Urinary bladder (tissue), 4 donors: Measurements from ENCODE around the gene SMIM26. TPM values are rescaled to one million over a fixed set of nuclear protein-coding genes. Genes with fewer than 3 reads are reported as not detected.

Source experiments
- DNase-seq: peaks from one replicate; pipeline ENCODE4 v3.0.0-alpha.2; 2015; ENCODE audit errors: extremely low spot score
- H3K27ac ChIP-seq: one replicate; pipeline ENCODE4 v1.5.1; 2013; ENCODE audit warnings: low read depth, mild to moderate bottlenecking, moderate library complexity
- H3K36me3 ChIP-seq: one replicate; pipeline ENCODE4 v1.6.1; 2013; ENCODE audit warnings: mild to moderate bottlenecking, moderate library complexity; ENCODE audit not compliant: insufficient read depth
- H3K4me1 ChIP-seq: one replicate; pipeline ENCODE4 v1.6.1; 2013; ENCODE audit warnings: mild to moderate bottlenecking, moderate library complexity; ENCODE audit not compliant: insufficient read depth
- H3K4me3 ChIP-seq: one replicate; pipeline ENCODE4 v1.5.1; 2013; ENCODE audit warnings: low read depth, low read length
- WGBS: extraction: QIAGEN DNeasy Blood & Tissue Kit; methylation state at CpG from one replicate; pipeline ENCODE4 v1.1.7; 2013; 5-methylcytosine and 5-hydroxymethylcytosine counted together
- polyA plus RNA-seq: library from polyadenylated mRNA; stranded (reverse); fragments of 200-250 nt; gene quantifications from one replicate; pipeline ENCODE4 v1.2.3, GENCODE V29; 2013
- total RNA-seq: library from RNA; depleted of rRNA; stranded (reverse); fragments of >200 nt; gene quantifications from one replicate; pipeline ENCODE4 v1.2.3, GENCODE V29; 2014
- donor health status: healthy with polysubstance abuse.
- donor health status: healthy.

The SMIM26 gene
- total and polyA plus RNA-seq, 2 donors: 60.9 to 117 TPM

DNA sequence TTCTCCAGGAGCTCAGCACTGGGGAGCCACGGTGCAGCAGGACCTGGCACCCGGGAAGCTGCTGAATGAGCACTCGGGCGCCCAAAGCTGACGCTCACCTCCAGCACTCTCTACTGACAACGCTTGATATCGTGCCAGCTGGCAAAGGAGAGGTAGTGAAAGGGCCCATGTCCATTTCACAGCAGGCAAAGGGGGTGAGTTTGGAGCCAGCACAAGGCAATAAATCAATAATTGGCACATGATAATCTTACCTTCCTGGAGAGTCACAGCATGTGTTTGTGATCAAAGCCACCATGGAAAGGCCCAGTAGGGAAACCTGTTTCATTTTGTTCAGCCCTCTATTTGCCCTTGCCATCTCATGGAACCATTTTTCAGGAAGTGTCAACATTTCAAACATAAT, 23.3 kb upstream of the SMIM26 start:
- Histone ChIP-seq H3K36me3 (no peaks in the 10 kb centered on the region), H3K27ac (no peak overlapping the region), H3K4me1 (no peaks in the 10 kb centered on the region), H3K4me3 (no peak overlapping the region)
- no peak for DNase-seq
- 87% methylated on average over 7 of the region's 7 CpGs for WGBS

DNA sequence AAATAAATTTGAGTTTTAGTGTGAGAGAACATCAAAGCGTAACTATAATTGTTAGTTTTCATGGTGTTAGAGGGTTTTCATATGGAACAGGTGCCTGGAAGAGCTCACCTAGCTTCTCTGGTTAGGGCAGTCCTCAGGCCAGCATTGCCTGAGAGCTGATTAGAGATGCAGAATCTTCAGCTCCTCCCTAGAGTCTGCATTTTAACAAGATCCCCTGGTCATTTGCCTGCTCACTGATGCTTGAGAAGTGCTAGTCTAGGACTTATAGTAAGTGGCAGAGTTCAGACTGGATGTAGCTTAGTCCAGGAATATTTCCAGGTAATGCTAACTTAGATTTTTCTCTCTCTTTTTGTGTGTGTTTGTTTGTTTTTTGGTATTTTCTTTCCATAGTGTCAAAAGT, 21.7 kb upstream of the SMIM26 start:
- 97% methylated on average over 1 of the region's 1 CpG for WGBS
- Histone ChIP-seq H3K4me1 (no peaks in the 10 kb centered on the region), H3K36me3 (no peaks in the 10 kb centered on the region), H3K4me3 (no peak overlapping the region), H3K27ac (no peak overlapping the region)
- no peak for DNase-seq

DNA sequence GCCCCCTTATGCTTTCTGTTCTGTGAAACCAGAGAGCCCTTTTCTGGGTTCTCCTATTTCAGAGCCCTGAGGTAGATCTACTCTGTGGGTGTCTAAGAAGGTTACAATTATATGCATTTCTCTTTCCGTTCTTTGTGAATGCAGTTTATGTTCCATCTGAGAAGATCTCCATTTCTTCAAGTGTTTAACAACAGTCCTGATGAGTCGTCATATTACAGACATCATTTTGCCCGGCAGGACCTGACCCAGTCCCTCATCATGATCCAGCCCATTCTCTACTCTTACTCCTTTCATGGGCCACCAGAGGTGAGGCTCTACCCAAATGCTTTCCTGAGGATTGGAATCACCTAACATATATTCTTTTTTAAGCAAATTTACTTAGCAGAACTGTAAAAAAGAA, 18.8 kb upstream of the SMIM26 start:
- no peaks in the 10 kb centered on the region for H3K36me3 ChIP-seq

DNA sequence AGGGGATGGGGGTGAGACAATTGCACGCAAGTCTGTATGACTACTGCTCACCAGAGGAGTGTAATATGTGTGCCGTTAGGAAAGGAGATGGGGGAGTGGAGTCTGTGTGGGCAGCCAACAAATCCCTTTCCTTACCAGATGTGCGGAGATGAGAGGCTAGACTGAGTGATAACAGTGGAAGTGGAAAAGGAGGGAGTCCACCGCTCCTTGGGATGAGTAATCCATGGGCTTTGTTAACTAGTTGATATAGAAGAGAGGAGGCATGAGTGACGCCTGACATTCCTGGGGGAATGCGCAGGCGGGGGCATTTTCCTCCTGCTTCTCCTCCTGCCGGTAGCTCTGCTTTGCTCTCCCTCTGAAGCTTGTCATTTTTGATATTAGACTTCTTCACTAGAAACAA, 13.5 kb upstream of the SMIM26 start:
- H3K36me3 ChIP-seq: peaks cover 7% of the 10 kb centered on the region
- WGBS: 95% methylated on average over 8 of the region's 8 CpGs

More for the DNA sequence above, 18.8 kb upstream of the SMIM26 start:
- WGBS: 94% methylated on average over 3 of the region's 3 CpGs
- DNase-seq: no peak
- no peak overlapping the region for H3K27ac ChIP-seq
- H3K4me1 ChIP-seq: no peaks in the 10 kb centered on the region
- no peak overlapping the region for H3K4me3 ChIP-seq

DNA sequence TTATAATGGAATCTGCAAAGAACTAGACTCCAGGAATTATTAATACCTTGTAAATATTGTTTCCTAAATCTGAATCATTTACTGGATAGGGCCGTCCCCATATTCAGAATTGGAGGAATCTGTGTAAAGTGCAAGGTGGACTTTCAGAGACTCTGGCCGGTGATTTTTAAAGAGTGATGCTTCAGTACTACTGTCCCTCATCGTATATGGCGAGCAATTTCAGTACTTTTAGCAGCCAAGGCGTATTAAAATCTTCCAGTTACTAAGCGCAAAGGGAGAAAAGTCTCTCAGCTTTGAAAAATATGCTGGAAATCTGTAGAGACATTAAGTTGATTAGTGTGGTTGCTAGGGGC, 483 bp downstream of the SMIM26 start:
- no peaks in the 10 kb centered on the region for H3K4me1 ChIP-seq
- WGBS: 6% methylated on average over 6 of the region's 6 CpGs
- H3K27ac ChIP-seq: peak overlapping the region; percentile 76
- peaks cover 1% of the 10 kb centered on the region for H3K36me3 ChIP-seq
- peak overlapping the region; percentile 54 for H3K4me3 ChIP-seq
- DNase-seq: no peak

More for the DNA sequence above, 13.5 kb upstream of the SMIM26 start:
- Histone ChIP-seq H3K4me1 (no peaks in the 10 kb centered on the region), H3K4me3 (no peak overlapping the region), H3K27ac (no peak overlapping the region)
- DNase-seq: no peak

DNA sequence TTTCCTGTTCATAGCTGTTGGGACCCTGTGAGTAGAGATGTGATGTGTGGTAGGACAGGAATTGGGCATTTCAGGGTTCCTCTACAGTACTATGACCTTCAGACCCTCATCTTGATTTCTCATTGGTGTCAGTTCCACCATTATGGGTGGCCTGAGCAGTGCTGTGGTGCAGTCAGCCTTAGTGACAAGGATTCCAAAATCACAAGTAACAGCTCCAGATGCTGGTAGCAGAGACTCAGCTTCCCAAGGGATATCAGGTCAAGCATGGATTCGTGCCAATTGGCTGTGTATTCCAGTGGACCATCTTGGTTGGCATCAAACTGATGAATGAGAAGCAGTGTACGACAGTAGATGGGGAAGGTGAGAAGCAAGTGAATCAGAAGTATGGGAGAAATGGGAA, 3.8 kb downstream of the SMIM26 start:
- Histone ChIP-seq H3K27ac (no peak overlapping the region), H3K4me1 (no peaks in the 10 kb centered on the region), H3K36me3 (no peaks in the 10 kb centered on the region), H3K4me3 (no peak overlapping the region)
- no peak for DNase-seq
- WGBS: 95% methylated on average over 2 of the region's 2 CpGs

DNA sequence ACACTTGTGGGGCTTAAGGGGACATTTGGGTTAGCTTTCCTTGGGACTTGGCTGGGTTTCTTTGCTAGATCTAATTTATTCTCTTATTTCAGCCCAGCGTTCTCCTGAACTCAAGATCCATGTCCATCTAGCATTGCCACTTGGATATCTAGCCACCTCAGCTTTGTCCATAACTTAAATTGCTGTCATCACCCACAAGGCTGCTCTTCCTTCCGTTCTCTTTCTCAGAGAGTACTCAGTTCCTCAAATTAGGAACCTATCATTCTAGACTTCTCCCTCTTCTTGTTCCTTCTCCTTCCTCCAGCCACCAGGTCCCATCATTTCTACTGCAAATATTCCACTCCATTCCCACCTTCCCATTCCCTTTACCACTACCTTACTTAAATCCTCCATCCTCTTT, 4.3 kb downstream of the SMIM26 start:
- H3K36me3 ChIP-seq: no peaks in the 10 kb centered on the region
- no peak overlapping the region for H3K4me3 ChIP-seq
- no peaks in the 10 kb centered on the region for H3K4me1 ChIP-seq
- no peak for DNase-seq
- no peak overlapping the region for H3K27ac ChIP-seq
- 94% methylated on average over 2 of the region's 2 CpGs for WGBS

DNA sequence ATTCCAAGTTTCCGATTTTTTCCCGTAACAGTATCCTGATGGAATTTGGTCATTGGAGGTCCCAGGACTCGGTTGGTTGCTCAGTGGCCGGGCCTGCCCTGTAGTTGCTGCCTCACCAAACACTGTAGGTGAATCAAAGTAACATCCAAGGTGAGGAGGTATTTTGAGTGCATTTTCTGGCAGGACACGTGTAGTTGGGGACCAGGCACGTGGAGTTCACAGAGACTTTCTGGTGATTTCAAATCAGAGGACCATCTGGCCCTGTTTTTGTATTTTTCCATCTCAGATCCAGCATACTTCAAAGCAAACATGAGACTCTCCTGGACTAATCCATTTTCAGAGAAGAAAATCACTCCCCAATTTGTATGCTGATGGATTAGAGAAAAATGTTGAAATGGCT, 10.7 kb downstream of the SMIM26 start:
- WGBS: 84% methylated on average over 6 of the region's 6 CpGs
- Histone ChIP-seq H3K27ac (no peak overlapping the region), H3K4me3 (no peak overlapping the region), H3K4me1 (no peaks in the 10 kb centered on the region), H3K36me3 (no peaks in the 10 kb centered on the region)
- DNase-seq: no peak

DNA sequence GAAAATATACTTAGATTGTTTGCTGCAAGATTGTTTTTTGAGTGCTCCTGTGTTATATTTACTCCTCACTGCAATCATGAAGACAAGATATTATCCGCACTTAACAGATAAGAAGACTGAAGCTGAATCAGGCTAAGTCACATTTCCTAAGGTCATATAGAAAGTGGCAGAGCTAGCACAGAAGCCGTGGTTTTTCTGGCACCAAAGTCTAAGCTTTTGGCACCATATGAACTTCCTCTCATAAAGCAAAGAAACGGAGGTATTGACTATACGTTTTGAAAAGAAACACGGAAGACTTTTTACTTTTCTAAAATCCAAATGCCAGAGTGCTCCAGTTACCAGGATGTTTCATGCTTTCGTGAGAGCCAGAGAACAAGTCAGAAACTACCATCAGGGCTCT, 11.3 kb downstream of the SMIM26 start:
- Histone ChIP-seq H3K27ac (no peak overlapping the region), H3K36me3 (no peaks in the 10 kb centered on the region), H3K4me3 (no peak overlapping the region), H3K4me1 (no peaks in the 10 kb centered on the region)
- 71% methylated on average over 6 of the region's 6 CpGs for WGBS
- DNase-seq: no peak

DNA sequence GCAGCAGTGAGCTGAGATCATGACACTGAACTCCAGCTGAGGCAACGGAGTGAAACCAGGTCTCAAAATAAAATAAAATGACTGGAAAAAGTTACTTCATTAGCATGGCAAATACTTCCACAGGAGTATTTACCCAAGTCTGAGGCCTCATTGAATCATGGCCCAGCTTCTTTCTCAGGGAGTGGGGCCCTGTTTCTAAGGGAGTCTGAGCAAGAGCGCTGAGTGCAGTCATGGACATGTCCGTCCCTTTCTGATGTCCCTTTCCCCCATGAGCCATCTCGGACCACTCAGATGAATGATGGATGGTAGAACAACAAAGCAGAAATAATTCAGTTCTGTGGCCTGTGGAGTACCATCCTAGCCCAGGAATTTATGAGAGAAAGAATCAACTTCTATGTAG, 12.8 kb downstream of the SMIM26 start:
- Histone ChIP-seq H3K27ac (no peak overlapping the region), H3K4me1 (no peaks in the 10 kb centered on the region), H3K36me3 (no peaks in the 10 kb centered on the region), H3K4me3 (no peak overlapping the region)
- WGBS: 95% methylated on average over 4 of the region's 4 CpGs
- no peak for DNase-seq

DNA sequence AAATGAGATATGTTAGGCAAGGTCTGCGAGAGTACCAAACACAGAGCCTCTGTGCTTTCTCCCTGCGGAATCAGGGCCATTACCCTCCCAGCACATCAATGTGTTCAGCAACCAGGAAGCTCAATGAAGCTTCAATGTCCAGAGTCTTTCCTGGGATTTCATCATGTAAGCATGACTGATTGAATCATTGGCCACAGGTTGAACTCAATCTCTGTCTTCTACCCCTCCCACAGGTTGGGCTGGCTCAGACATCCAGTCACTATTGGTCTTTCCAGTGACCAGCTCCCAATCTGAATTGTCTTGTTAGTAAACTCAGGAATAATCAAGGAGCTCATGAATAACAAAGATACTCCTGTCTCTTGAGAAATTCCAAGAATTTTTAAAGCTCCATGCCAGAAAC, 17.9 kb downstream of the SMIM26 start:
- H3K4me1 ChIP-seq: no peaks in the 10 kb centered on the region
- no peak overlapping the region for H3K4me3 ChIP-seq
- 88% methylated on average over 2 of the region's 2 CpGs for WGBS
- DNase-seq: no peak
- H3K36me3 ChIP-seq: no peaks in the 10 kb centered on the region
- no peak overlapping the region for H3K27ac ChIP-seq

DNA sequence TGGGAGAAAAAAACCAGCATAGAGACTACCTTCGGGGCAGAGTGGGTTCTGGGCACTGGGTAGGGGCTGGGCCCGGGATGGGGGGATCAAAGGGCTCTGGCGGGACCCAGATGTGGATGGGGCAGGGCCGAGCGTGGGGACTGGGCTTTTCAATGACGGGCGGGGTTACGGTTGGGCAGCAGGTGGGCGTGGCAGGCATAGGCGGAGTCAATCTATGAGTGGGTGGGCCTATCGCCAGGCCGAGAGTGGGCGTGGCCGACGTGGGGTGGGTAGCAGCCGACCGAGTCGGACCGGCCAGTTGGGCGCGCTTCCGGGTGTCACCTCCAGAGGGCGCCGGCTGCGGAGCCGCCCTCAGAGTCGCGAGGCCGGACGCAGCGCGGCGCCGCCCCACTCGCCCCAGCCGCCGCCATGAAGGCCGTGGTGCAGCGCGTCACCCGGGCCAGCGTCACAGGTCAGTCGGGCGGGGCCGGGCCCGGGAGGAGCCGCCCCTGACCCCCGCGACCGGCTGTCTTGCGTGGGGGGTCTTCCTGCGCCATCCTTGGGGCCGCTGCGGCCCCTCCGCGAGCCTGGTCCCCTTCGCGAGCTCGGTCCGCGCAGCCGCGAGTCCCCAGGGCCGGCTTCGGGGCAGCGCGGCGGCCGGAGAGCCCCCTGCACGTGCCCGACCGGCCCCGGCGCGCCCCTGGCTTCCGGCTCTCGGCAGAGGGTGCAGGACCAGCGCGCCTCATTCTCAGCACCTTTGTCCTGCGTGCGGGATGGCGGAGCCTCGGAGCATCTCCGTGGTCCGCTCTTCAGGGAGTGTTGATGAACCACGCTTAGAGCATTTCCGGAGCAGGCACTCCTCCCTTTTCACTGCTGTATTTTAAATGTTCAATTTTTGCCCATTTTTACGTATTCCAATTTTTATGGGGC, 20.7 kb downstream of the SMIM26 start, which contains the start of gene DTD1:
DTD1 (plus strand) TSS at position 390 of the 909 bp plus-strand sequence; CDS start at position 409, 19 bp downstream.
- peak within 1 kb of the TSS; percentile 66 for H3K27ac ChIP-seq
- no peaks in the 10 kb centered on the region for H3K4me1 ChIP-seq
- DNase-seq: peak; percentile 55
- peak within 1 kb of the TSS; percentile 85 for H3K4me3 ChIP-seq
- WGBS: under 1% methylated on average over 88 of the region's 88 CpGs
- no peaks in the 10 kb centered on the region for H3K36me3 ChIP-seq

DNA sequence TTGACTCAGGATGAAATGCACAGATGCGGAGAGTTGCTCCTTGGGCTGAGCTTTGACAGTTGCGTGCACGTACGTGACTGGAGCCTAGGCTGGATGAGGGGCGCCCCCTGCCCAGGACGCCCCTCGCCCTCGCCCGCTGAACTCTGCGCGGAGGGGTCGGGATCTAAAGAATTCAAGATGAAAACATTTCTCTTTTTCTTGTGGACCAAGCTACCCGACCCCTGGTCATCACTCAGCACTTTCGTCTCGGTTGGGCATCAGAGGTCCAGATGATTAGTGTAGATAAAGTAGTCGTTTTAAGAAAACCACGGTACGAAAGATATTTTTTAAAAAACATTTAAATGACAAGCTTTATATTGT, 21.3 kb downstream of the SMIM26 start:
- Histone ChIP-seq H3K27ac (no peak overlapping the region), H3K36me3 (no peaks in the 10 kb centered on the region), H3K4me3 (peak overlapping the region; percentile 85), H3K4me1 (no peaks in the 10 kb centered on the region)
- DNase-seq: no peak
- WGBS: 6% methylated on average over 18 of the region's 18 CpGs

DNA sequence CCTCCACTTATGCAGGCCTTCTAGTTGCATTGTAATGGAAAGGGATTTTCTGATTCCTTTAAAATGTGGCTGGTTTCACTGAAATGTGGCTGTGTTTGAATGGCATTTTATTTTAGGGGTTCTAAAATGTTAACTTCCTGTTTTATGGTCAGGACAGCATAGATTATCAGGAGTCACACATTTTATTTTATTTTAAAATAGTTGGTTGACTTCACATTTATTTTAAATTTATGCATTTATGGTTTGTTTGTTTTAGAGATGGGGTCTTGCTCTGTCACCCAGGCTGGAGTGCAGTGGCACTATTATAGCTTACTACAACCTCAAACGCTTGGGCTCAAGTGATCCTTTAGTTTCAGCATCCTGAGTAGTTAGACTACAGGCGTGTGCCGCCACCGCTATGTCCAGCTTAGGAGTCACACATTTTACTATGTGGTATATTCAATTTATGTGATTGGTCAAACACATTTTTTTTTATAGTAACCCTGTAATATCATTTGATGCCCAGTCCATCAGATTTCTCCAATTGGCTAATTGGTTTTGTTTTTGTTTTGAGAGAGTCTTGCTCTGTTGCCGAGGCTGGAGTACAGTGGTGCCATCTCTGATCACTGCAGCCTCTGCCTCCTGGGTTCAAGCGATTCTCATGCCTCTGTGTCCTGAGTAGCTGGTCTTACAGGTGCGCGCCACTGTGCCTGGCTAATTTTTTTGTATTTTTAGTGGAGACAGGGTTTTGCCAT, 22.9 kb downstream of the SMIM26 start:
- no peak for DNase-seq
- no peak overlapping the region for H3K27ac ChIP-seq
- H3K36me3 ChIP-seq: no peaks in the 10 kb centered on the region
- WGBS: 94% methylated on average over 8 of the region's 8 CpGs
- H3K4me1 ChIP-seq: no peaks in the 10 kb centered on the region
- H3K4me3 ChIP-seq: no peak overlapping the region
